Measurements from ENCODE around the gene EPB41L1.
"Not testable (repeated sequence)": the region's sequence is repeated elsewhere in the genome, so short reads cannot be mapped to it uniquely, and the experiment has no call there.

EPB41L1 gene

DNA sequence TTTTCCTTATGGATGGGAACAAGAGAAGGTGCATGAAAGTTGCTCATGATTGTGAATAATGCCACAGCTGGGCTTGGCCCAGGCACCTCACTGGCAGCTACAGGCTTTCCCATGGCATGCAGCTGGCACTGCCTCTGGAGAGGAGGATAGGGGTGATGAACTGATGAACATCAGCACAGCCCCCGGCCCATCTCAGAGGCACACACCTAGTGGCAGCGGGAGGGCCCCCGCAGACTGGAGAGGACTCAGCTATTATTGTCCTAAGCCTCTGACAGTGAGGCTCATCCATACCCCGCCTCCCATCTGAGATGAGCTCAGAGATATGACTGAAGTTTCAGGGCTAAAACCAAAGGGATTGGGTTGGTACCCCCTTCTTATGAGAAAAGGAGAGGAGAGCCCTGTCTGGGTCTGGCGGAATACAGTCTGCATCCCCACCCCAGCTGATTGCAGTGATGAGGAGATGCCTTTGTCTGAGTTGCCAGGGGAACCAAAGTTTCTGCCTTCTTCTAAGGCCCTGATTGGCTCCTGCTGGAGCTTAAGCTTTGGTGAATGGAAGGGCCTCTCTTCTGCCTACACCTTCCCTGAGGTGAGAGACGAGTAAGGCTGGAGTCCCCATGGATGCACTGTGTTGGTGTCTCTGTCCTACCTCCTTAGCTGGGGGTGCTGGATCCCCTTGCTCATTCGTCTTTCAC is 27.6 kb upstream of the EPB41L1 start:
- no peak for DNase-seq

DNA sequence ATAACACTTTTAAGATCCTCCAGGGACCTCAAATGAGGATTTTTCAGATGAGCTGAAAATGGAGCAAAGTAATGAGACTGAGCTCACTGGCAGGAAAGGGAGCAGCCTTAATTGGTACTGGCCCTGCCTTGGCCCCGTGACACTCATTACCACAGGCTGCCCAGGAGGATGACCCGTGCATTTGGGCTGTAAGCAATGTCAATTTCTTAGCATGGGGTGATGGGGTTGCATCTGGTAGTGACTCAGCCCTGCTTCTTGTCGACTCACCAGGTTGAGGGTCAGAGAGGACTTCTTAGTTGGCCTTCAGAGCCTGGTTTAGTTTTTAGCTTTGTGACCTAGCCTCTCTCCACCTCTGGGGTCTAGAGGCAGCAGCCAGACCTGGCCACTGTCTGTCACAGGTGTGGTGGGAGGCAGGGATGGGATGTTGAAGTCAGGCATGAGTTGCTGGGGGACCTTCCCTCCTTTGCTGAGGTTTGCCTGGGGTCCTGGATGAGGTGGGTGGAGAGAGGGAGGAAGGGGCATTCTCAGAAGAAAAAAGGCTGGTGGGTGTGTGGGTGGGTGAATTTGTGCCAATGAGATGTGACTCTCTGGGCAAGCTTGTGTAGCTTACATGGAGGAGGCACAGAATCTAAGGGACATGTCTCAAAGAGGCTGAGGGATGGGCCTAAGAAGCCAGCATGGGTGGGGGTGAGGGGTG is 25.9 kb upstream of the EPB41L1 start:
- DNase-seq = no peak

- no peak for DNase-seq
Observed at GRCh38 chr20:36129160-36129543, 25.4 kb upstream of the EPB41L1 start.

- no peak for DNase-seq
Observed at GRCh38 chr20:36130390-36130789, 24.1 kb upstream of the EPB41L1 start.

- DNase-seq = no peak
Observed at GRCh38 chr20:36132802-36133211, 21.7 kb upstream of the EPB41L1 start.

DNA sequence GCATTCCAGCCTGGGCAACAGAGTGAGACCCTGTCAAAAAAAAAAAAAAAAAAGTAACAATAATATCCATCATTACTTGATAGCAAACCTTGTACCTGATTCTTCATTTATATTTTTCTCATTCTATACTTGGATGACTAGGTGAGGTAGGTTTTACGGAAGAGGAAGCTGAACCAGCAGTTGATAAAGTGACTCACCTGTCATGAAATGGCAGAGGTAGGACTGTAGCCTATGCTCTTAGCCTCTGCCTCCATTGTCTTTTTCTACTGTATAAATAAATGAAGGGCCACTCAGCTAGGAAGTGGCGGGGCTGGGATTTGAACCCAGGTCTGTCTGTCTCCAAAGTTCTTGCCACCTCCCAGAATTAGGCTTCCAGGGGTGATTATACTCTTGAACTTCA is 20.7 kb upstream of the EPB41L1 start:
- DNase-seq = no peak

DNA sequence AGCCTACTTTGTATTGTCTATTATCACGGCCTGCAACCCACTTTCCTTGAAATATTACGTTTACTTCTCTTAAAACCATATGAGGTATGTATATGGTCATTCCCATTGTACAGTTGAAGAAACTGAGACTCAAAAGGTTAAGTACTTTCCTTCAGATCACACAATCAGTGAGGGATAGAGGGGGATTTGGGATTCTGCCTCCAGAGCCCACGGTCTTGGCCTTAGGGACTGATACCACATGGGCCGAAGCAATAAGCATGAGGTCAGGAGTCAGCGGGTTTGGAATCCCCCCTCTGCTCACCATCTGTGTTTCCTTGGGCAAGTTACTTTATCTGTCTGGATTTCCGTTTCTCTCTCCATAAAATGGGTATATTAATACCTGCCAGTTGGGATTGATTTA is 19.4 kb upstream of the EPB41L1 start:
- DNase-seq = no peak

- DNase-seq = no peak
Observed at GRCh38 chr20:36135821-36136220, 18.7 kb upstream of the EPB41L1 start.

GRCh38 chr20:36137313-36137712 is 17.2 kb upstream of the EPB41L1 start:
- DNase-seq = not testable (repeated sequence)

GRCh38 chr20:36141310-36141709 is 13.2 kb upstream of the EPB41L1 start:
- no peak for DNase-seq

DNA sequence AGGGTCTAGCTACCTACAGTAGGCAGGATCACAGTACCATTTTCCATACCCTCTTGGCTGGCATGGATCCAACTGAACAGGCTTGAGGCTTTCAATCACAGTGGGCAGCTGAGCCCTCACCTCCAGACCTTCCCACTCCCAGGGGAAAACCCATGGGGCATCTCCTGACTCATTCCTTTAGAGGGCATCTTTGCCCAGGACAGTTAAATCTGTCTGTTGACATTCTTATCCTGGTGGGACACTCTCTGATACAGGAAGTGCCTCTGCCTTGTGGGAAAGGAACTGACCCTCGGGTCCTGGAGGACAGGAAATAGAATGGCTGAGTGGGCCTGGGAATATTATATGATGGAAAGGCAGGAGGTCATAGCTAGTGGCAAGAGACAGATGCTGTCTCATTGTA is 10.2 kb upstream of the EPB41L1 start:
- no peak for DNase-seq

DNA sequence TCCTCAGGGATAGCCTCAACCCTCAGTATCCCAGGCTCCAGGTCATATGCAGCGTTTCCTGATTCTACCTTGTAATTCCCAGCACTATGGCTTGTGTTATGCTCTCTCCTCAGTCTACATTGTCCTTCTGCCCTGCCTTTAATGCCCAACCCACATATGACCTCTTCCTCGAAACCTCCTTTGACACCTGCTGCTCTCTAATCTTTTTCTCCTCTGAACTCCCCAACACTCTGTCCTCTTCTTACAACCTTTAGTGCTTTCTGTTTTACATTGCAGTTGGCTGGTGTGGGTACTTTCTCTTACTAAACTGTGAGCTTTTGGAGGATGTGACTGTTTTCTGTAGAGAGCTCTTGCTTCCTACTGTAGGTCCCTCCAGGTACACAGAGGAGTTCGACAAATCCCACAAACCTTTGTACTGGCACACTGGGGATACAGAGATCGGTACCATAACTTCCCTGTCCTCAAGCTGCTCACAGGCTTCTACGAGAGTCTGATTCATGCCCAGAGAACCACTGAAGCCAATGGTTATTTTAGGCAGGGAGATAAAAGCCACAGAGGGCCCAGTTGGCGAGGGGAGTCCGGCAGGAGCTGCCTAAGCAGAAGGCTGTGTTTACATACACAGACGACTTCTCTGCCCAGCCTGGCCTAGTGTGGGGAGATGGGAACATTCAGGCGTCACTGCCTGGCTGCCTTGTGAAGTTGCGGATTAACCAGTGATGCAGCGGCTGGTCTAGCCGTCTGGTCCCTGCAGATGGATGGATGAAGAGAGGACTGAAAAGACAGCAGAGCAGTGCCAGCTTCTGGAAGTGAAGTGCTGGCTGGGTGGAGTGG is 8.4 kb upstream of the EPB41L1 start:
- no peak for DNase-seq

- no peak for DNase-seq
Observed at GRCh38 chr20:36147690-36148089, 6.8 kb upstream of the EPB41L1 start.

DNA sequence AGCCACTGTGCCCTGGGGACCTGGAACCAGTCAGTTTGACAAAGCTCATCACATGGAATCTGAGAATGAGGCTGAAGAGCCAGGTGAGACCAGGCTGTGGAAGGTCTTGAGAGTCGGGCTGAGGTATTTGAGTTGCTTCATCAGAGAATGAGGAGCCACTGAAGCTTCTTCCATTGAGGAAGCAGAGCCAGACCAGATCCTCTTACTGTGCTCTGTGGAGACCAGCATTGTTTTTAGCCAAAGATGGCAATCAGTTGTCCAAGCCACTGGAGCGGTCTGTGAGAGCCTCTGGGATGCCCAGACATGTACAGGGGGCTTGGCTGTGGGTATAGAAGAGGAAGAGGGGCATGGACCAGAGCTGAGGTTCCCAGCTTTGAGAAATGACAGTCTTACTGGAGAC is 6.1 kb upstream of the EPB41L1 start:
- DNase-seq = no peak

GRCh38 chr20:36149012-36149411 is 5.5 kb upstream of the EPB41L1 start:
- DNase-seq = no peak

DNA sequence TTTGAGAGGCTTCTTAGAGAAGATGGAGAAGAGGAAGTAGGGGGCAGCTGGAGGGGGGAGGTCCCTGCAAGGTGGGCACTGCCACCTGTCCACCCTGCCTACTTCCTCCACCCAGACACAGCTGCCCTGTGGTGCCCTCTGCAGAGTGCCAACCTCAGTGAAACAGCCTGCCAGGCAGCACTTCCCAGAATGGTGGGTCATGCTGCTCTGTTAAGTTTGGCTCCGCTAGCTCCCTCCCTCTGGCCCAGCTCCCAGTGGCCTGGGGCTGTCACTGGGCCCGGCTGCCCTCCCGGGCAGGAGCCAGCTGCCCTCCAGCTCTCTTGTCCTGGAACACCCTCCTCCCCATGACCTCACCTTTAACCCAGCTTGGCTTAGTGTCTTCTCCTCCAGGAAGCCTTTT is 5.1 kb upstream of the EPB41L1 start:
- no peak for DNase-seq

GRCh38 chr20:36150489-36150846 is 4.1 kb upstream of the EPB41L1 start:
- no peak for DNase-seq

DNA sequence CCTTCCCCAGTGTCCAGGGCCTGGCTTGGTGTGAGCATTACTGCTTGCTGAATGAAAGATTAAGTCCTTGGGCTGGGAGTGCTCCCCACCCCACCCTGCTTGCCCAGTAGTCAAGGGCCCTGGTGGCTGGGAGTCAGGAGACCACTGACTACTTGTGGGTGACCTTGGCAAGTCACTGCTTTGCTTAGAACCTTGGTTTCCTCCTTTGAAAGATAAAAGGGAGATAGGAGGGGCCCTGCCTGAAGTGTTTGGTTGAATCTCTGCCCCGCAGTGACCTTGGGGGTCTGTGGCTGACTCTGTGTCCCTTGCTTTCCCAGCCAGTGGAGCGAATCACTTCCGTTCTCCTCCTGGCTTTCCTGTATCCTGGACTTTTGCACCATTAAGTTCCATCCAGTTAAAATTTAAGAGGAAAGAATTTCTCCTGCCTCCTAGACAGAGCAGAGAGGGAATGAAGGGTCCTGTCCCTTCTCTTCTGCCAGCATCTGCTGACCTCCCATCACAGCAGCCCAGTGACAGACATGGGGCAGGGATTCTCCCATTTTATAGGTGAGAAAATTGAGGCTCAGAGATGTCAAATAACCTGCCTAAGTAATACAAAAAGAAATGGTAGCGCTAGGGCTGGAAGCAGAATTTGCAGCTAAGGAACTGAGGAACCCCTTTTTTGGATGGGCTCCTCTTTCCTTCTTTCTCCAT is 3.5 kb upstream of the EPB41L1 start:
- DNase-seq = no peak

DNA sequence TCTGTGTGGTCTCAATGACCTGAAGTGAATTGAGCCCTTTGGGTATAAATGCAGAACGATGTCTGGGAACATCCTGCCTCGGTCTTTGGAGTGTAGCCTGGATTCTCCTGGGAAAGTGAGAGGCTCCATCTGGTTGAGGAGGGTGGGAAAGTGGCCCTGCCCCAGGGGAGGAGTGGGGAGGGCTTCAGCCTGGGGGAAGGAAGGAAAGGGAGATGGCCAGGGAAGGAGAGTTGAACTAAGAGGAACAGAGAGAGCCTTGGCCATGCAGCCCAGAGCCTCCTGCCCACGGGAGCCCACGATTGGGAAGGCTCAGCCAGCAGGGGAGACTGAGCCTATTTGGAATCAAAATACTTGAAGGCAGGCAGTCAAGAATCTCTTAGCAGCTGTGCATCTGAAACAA is 2.3 kb upstream of the EPB41L1 start:
- no peak for DNase-seq

DNA sequence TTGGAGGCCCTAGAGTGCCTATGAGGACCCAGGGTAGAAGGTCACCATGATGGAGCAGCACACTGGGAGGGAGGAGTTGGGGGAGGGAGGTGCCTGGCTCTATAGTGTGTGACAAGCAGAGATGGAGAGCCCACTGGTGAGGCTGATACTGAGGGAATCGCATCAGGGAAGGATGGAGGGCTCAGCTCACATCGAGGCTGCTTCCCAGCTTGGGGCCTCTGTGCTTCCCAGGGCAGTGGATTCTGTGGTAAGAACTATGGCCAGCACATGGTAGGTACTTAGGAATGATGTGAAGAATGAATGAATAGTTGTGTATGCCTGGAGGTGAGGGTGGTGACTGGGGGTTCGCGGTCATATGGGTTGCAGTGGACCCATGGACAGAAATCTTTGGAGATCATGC is 1.3 kb upstream of the EPB41L1 start:
- no peak for DNase-seq

GRCh38 chr20:36153736-36154699 is 522 bp upstream of the EPB41L1 start:
- DNase-seq = peak; percentile 15

- DNase-seq = no peak
Observed at GRCh38 chr20:36155629-36155971, 1.1 kb downstream of the EPB41L1 start.
